Upper lobe of left lung (tissue), 4 donors: ENCODE data around the gene TIMP2.

Experiments
- CTCF ChIP-seq, 6 experiments: fragments of 450-650 bp in 4 of 6; fragments of 200-600 bp in 2 of 6; sonication (generic) in 2 of 6; IDR thresholded peaks; one replicate each; pipeline ENCODE4 v1.5.1; 2016 to 2019; ENCODE audit warnings: antibody characterized with exemption in 6 of 6
- EP300 ChIP-seq, 4 donors: sonication (generic); formaldehyde crosslinking; IDR thresholded peaks; one replicate each; pipeline ENCODE4 v1.5.1; 2017; ENCODE audit warnings: antibody characterized with exemption in 4 of 4, control low read depth in 2 of 4
- POLR2A ChIP-seq, 4 donors: fragments of 450-650 bp; IDR thresholded peaks; one replicate each; pipeline ENCODE4 v1.5.1; 2016 to 2017; ENCODE audit warnings: antibody characterized with exemption in 4 of 4, mild to moderate bottlenecking in 2 of 4
- POLR2AphosphoS5 ChIP-seq, 2 donors: sonication (generic); formaldehyde crosslinking; IDR thresholded peaks; one replicate each; pipeline ENCODE4 v1.5.1; 2017; ENCODE audit warnings: antibody characterized with exemption in 2 of 2

DNA sequence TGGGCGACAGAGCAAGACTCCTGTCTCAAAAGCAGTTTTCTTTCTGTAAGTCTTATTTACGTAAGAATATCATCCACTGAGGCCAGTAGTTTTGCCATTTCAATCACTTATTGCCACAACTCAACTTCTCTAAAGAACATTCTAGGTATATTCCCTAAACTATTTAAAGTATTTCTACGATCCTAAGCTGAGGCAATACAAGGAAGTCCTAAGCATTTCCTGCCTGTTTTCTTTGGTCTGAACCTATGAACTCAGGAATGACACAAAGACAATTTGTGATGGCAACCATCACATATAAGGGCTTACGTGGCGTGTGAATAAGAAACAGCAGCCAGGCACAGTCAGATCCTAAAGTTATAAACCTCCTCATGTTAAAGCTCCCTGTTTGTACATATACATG, 98.8 kb downstream of the TIMP2 start:
- TF ChIP-seq EP300 (IDR thresholded peaks at IDR 0.05): no peak
- no peak for TF ChIP-seq CTCF (IDR thresholded peaks at IDR 0.05)
- no peak for TF ChIP-seq POLR2A (IDR thresholded peaks at IDR 0.05)
- TF ChIP-seq POLR2AphosphoS5 (IDR thresholded peaks at IDR 0.05): peak in 1 of 2 donors; percentile 32
